Activated CD4-positive, alpha-beta T cell treated with anti-CD3 and anti-CD28 coated beads, Interleukin-2, amount 50 U/mL, for 4 hours (primary cell): Measurements from ENCODE around the gene FLT3LG.
A peak's percentile ranks its signal among the peaks of the same experiment; 100 is the strongest.

Source experiments
- DNase-seq, 2 experiments: peaks; one replicate each; pipeline ENCODE4 v3.0.0-alpha.2; 2020

Gene FLT3LG

DNA sequence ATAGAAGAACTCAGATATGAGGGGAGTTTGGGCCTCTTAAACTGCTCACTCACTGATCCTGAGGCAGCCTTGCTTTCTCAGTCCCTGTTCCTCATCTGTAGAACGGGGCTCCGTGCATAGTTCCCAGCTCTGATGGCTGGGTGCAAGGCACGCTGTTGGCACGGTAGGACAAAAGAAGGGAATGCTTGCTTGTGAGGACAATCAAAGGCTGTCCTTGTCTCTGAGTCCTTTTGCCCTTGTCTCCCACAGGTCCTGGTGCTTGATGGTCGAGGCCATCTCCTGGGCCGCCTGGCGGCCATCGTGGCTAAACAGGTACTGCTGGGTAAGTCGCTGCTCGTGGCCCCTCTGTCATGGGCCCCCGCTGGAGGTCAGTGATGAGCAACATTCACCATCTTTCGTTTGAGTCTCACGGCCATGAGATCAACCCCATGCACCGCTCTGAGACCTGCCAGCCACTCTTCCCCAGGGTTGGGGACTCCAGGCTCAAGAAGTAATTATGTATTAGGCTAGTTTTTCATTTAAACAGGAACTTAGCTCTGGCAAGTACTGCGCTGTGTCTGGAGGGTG, 15.7 kb downstream of the FLT3LG start:
- no peak for DNase-seq

DNA sequence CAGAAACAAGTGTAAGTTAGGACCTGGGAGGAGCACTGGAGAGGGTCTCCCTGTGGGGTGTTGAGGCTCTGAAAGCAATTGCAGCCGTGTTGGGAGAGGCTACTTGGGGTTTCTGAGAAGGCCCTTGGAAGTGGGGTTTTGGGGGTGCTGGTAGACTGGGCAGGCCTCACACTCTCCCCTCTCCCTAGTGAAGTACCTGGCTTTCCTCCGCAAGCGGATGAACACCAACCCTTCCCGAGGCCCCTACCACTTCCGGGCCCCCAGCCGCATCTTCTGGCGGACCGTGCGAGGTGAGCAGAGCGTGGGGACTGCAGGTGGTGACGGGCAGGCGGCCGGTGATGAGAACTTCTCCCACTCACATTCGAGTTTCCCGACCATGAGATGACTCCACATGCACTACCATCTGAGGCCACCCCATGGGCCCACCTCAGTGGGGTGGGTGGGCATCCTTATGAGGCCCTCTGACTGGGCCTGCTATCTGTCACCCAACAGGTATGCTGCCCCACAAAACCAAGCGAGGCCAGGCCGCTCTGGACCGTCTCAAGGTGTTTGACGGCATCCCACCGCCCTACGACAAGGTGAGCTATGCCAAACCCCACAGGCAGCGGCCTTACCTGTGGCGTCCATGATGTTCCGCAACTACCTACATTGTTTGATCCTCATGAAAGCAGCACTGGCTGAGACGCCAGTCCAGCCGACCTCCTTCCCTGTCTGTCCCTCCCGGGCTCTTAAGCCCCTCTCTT, 16.4 kb downstream of the FLT3LG start:
- no peak for DNase-seq

DNA sequence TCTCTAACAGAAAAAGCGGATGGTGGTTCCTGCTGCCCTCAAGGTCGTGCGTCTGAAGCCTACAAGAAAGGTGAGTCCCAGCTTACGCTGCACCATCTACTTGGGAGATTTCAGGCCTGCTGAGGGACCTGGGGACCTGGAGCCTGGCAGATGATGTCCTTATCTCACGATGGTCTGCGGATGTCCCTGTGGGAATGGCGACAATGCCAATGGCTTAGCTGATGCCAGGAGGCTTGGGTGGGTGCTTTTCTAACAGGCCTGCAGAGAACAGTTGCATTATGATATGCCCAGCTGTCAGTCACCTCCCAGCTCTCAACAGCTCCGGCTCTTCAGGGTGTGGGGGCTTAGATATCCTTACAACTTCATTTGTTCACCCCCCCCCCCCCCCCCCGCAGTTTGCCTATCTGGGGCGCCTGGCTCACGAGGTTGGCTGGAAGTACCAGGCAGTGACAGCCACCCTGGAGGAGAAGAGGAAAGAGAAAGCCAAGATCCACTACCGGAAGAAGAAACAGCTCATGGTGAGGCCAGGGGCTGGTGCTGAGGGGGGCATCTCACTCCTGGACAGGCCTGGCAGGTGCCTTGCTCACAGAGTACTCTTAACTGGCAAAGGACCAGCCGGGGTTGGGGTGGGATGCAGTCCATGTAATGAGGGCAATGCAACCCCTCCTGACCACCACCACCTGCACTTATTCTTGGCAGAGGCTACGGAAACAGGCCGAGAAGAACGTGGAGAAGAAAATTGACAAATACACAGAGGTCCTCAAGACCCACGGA, 17.2 kb downstream of the FLT3LG start:
- no peak for DNase-seq

DNA sequence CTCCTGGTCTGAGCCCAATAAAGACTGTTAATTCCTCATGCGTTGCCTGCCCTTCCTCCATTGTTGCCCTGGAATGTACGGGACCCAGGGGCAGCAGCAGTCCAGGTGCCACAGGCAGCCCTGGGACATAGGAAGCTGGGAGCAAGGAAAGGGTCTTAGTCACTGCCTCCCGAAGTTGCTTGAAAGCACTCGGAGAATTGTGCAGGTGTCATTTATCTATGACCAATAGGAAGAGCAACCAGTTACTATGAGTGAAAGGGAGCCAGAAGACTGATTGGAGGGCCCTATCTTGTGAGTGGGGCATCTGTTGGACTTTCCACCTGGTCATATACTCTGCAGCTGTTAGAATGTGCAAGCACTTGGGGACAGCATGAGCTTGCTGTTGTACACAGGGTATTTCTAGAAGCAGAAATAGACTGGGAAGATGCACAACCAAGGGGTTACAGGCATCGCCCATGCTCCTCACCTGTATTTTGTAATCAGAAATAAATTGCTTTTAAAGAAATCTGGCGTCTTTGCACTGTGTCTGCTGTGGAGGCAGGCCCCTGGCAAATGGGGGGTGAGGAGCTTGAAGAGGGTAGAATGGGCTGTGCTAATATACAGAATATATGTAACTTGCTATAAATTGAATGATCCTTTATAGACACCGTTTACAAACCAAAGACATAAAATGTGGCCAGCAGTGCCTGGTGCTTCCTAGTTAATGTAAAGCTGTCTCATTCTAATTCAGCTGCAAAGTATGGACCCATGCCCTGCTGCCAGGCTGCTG, 18.0 kb downstream of the FLT3LG start:
- no peak for DNase-seq

DNA sequence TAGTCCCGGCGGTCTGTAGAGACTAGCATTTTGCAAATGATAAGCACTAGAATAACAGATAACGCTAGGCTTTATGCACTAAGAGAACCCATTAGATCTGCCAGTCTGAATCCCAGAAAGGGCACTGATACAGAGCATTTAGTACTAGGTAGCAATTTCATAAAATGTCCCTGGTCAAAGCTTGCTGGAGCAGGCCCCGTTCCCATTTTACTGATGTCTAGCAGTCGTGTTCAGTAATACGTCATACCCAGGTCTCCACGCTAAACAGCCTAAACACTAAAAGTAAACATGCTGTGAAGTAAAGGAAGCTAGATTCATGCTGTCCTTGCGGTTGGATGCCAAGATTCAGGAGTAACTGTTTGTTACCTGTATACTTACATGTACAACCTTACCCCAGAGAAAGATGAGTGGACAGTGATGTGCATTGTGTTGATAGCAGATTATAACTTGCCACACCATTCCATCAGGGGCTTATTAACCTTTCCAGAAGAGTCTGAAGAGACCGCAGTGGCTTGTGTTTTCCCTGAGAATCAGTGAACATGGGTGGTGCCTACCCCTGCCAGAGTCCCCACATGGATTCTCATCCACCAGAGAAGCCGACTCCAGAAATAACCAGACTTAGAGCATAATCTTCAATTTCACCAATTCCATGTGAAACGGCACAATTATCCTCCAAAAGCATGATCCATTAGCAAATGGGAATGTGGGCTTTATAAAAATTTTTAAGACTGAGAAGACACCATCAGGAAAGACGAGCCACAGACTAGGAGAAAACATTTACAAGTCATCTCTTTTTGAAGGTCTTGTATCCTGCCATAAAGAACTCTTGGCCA, 18.8 kb downstream of the FLT3LG start:
- no peak for DNase-seq

DNA sequence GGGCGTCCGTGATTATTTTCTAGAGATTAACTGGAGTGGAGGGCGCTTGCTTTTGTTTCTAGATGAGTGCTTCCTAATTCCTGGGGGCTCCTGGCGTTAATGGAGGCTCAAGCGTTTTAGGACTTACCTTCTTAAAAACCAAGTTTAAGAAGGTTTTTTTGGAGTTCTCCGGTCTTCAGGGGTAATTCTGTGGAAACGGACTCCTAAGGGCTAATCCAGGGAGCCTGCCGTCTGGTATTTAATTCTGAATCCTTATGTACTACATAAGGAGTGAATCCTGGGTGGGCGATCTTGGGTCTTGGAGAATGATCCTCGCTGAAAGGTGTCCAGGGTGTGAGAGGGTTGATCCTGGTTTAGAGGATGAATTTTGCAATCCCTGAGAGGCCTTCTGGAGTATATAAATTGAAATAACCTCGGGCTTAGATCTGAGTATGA, 22.6 kb downstream of the FLT3LG start:
- DNase-seq, result no peak

DNA sequence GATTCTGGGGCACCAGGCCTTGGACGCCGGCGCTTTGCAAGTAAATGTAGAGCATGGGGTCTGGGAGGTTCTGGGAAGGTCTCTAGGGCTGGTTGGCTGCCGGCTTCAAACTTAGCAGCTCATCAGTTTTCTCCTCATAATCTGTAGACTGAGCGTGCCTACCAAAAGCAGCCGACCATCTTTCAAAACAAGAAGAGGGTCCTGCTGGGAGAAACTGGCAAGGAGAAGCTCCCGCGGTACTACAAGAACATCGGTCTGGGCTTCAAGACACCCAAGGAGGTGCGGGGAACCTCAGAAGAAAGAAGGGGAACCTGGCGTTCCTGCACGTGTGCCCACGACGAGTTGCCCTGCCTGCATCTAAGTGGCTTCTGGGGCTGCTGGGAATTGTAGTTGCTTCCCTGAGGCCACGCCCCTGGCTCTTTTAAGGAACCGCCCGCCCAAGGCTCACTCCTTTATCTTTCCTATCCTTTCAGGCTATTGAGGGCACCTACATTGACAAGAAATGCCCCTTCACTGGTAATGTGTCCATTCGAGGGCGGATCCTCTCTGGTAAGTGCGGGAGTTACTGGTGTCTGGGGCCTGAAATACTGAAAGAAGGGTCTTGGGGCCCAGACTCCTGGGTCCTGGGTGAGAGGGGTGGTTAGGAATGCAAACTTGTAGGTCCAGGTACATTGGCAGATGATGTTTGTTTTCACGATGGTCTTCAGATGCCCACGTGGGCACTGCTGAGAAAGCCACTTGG, 23.2 kb downstream of the FLT3LG start:
- peak; percentile 69 to 70 for DNase-seq

DNA sequence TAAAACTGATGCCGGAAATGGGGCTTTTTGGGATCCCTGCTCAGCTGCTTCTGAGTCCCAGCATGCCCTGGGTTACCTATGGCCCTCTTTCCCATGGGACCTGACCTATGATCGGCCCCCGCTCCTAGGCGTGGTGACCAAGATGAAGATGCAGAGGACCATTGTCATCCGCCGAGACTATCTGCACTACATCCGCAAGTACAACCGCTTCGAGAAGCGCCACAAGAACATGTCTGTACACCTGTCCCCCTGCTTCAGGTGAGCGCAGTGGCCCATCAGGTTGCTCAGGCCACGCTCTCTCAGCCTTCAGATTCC, 23.7 kb downstream of the FLT3LG start:
- no peak for DNase-seq

DNA sequence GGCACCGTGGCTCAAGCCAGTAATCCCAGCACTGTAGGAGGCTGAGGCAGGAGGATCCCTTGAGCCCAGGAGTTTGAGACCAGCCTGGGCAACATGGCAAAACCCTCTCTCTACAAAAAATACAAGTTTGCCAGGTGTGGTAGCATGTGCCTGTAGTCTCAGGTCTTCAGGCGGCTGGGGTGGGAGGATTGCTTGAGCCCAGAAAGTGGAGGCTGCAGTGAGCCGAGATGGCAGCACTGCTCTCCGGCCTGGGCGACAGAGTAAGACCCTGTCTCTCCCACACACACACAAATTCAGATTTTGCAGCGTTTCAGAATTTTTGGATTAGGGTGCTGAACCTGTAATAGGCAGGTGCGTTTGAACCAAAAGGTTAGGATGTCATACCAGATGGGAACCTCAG, 24.5 kb downstream of the FLT3LG start:
- no peak for DNase-seq

DNA sequence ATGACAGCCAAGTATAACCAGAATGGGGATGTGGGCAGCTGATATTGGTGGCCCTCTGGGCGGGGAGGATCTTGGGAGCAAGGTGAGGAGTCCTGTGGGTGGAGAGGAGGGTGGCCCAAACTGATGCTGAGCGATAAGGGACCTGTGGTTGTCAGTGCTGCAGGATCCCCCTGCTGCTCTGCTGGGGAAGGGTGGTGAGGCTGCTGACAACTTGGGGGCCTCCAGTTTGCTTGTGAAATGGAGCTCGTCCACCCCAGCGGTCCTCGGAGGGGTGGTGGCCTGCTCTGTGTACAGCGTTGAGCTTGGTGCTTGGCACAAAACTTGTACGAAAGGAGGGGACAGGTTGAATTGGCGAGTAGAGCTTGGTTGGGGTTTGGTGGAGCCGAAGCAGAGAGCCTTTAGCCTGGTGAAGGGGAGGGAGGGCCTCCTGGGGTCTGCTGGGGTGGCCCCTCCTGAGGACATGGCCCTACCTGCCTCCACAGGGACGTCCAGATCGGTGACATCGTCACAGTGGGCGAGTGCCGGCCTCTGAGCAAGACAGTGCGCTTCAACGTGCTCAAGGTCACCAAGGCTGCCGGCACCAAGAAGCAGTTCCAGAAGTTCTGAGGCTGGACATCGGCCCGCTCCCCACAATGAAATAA, 25.1 kb downstream of the FLT3LG start:
- no peak for DNase-seq

DNA sequence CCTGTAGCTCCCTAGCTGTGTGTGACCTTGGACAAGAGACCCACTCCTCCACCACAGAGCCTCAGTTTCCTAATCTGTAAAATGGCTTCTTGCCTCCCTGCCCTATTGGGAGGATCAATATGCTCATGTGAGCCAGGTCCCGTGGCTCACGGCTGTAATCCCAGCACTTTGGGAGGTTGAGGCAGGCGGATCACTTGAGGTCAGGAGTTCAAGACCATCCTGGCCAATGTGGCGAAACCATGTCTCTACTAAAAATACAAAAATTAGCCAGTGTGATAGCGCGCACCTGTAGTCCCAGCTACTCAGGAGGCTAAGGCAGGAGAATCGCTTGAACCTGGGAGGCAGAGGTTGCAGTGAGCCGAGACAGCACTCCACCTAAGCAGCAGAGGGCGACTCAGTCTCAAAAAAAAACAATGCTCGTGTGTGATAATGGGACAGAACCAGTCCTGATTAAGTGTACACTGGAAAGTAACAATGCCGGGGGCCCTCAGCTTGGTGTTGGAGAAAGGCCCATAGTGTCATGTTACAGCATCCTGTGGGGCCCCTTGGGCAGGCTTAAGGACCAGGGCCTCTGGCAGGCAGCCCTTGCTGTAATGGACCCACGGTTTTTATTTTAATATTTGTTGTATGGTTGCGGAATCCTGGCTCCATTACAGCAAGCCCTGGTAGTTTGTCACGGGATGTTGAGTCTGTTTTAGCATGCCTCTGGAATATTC, 29.0 kb downstream of the FLT3LG start:
- DNase-seq, result peak; percentile 40 to 44

DNA sequence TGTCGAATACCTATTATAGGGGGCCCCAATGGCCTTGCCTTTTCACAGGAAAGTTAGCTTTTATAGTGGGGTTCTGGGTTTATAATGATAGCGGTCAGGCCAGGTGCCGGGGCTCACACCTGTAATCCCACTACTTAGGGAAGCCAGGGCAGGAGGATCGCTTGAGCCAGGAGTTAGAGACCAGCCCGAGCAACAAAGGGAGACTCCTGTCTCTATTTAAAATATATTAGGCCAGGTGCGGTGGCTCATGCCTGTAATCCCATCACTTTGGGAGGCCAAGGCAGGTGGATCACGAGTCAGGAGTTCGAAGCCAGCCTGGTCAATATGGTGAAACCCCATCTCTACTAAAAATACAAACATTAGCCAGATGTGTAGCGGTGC, 29.6 kb downstream of the FLT3LG start:
- no peak for DNase-seq

DNA sequence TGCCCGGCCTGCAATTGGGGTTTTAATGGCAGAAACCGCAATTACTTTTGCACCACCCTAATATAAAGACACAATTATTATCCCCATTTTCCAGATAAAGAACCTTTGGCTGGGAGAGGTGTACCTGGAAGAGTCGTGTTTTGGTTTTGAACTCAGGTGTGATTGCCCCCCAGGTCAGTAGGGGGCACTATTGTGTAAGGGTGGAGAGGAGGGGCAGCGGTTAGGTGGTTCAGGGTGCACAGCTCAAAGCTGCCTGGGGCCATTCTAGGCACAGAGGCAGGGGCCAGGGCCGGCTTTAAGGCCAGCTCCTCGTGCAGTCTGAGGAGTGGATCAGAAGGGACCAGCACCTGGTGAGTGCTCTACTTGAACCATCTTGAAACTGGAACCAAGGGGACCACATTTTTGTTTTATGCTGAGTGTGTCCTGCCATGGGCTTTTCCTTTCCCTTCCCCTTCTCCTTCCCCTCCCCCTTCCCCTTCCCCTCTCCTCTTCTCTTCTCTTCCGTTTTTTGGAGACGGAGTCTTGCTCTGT, 32.6 kb downstream of the FLT3LG start:
- DNase-seq, result peak; percentile 72 to 75

DNA sequence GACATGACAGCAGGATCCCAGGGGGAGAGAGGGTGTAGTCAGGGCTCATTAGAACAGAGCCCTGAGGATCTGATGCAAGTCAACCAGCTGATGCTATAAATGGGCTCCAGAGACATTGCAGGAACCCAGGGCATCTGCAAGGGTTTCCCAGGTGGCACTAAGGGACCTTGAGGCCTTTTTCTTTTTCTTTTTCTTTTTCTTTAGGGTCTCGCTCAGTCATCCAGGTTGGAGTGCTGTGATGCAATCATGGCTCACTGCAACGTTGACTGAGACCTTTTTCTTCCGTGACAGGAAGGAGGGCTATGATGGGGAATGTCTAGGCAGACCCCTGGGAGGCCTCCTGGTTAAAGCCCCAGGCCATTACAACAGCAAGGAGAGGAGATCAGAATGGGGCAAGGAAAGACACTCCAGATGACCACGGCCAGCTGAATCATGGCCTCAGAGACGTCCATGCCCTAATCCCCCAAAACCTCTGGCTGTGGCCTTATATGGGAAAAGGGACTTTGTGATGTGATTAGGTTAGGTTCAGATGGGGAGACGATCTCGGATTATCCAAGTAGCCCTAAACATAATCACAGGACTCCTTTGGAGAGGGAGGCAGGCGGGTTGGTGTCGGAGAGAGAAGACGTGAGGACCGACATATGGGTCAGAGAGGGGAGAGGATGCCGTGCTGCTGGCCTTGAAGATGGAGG, 33.9 kb downstream of the FLT3LG start:
- no peak for DNase-seq

DNA sequence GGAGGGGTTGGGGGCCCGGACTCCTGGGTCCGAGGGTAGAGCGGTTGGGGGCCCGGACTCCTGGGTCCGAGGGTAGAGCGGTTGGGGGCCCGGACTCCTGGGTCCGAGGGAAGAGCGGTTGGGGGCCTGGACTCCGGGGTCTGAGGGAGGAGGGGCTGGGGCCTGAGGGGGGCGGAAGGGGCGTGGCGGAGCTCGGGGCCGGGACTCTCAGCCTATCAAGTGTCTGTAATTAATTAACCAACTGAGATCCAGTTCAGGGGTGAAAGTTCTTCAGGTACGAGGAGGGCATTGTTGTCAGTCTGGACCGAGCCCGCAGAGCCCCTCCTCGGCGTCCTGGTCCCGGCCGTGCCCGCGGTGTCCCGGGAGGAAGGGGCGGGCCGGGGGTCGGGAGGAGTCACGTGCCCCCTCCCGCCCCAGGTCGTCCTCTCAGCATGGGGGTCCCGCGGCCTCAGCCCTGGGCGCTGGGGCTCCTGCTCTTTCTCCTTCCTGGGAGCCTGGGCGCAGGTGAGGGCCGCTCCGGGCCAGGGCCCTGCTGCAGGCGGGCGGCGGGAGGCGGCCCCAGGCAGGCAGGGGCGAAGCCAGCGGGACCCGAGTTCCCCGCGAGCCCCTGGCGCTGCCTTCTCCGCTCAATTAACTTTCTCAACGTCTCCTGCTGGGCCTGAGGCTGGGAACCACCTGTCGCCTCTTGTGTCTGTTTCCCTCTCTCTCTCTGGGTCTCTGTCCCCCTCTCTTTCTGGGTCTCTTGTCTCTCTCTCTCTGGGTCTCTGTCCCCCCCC, 39.1 kb downstream of the FLT3LG start:
- no peak for DNase-seq

DNA sequence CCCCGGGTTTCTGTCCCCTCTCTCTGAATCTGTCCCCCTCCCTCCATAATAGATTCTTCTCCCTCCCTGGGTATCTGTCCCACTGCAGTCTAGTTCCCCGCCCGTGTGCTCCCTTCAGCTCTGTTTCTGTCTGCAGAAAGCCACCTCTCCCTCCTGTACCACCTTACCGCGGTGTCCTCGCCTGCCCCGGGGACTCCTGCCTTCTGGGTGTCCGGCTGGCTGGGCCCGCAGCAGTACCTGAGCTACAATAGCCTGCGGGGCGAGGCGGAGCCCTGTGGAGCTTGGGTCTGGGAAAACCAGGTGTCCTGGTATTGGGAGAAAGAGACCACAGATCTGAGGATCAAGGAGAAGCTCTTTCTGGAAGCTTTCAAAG, 39.7 kb downstream of the FLT3LG start:
- no peak for DNase-seq

DNA sequence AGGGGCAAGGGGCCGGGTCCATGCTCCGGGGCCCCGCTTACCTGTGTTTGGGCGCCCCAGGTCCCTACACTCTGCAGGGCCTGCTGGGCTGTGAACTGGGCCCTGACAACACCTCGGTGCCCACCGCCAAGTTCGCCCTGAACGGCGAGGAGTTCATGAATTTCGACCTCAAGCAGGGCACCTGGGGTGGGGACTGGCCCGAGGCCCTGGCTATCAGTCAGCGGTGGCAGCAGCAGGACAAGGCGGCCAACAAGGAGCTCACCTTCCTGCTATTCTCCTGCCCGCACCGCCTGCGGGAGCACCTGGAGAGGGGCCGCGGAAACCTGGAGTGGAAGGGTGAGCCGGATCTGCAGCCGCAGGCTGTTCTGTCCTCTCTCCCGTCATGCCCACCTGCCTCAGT, 40.1 kb downstream of the FLT3LG start:
- no peak for DNase-seq

DNA sequence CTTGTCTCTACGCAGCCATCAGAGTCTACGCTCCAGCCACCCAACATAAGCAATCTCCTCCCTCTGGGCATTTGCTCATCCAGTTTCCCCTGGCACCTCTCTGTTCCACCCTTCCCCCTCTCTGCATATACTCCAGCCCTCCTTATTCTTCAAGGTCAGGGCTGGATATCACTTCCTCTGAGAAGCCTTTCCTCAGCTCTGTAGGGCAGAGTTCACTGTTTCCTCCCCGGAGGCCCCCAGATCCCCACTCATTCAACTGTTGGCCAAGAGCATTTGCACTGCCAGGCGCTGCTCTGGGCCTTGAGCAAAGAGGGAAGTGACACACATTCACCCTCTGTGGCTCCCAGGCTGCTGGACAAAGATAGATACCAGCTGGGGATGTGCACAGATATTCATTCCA, 41.8 kb downstream of the FLT3LG start:
- DNase-seq, result no peak

DNA sequence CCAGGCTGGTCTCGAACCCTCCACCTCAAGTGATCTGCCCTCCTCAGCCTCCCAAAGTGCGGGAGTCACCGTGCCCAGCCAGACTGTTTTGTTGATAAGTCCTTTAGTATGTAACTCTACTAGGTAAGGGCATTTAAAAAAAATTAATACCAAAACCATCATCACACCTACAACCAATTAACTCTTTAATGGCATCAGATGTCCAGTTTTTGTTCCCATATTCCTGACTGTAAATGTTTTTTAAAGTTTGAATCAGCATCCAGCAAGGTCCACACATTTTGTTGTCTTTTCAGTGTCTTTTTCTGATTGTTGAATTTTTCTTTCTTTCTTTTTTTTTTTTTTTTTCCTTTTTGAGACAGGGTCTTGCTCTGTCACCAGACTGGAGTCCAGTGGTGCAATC, 44.0 kb downstream of the FLT3LG start:
- DNase-seq, result no peak
